Neural cell (in vitro differentiated cells): Measurements from ENCODE around the gene RGP1. TPM values are rescaled to one million over a fixed set of nuclear protein-coding genes. Genes with fewer than 3 reads are reported as not detected.

ENCODE experiments used
- H2AFZ ChIP-seq: fragments of 200-600, 300-800 bp; sonication (generic), shearing (Covaris generic); 2 replicates; pipeline ENCODE4 v1.6.0; 2014; ENCODE audit warnings: low read depth, mild to moderate bottlenecking, antibody characterized with exemption, low read length, moderate library complexity
- H3F3A ChIP-seq: fragments of 200-600 bp; shearing (Covaris generic); 2 replicates; pipeline ENCODE4 v1.6.1; 2016; ENCODE audit warnings: mild to moderate bottlenecking, moderate library complexity, mixed read lengths, antibody characterized with exemption, low read length; ENCODE audit not compliant: insufficient read depth, poor library complexity, severe bottlenecking
- H3K27ac ChIP-seq: fragments of 200-600, 300-800 bp; sonication (generic), shearing (Covaris generic); 2 replicates; pipeline ENCODE4 v1.5.1; 2014; ENCODE audit warnings: mild to moderate bottlenecking, low read length, moderate library complexity
- H3K27me3 ChIP-seq: fragments of 300-800, 200-600 bp; sonication (generic), shearing (Covaris generic); 2 replicates; pipeline ENCODE4 v1.6.0; 2014; ENCODE audit warnings: mild to moderate bottlenecking, low read depth, low read length, moderate library complexity; ENCODE audit not compliant: insufficient read depth
- H3K36me3 ChIP-seq: fragments of 300-800, 200-600 bp; sonication (generic), shearing (Covaris generic); 2 replicates; pipeline ENCODE4 v1.5.1; 2014; ENCODE audit warnings: mild to moderate bottlenecking, antibody characterized with exemption, low read length, moderate library complexity; ENCODE audit not compliant: insufficient read depth
- H3K4me2 ChIP-seq: fragments of 300-800, 200-600 bp; sonication (generic), shearing (Covaris generic); 2 replicates; pipeline ENCODE4 v1.6.0; 2014; ENCODE audit warnings: mild to moderate bottlenecking, low read length
- H3K4me3 ChIP-seq: fragments of 300-800, 200-600 bp; sonication (generic), shearing (Covaris generic); 2 replicates; pipeline ENCODE4 v1.5.1; 2014; ENCODE audit warnings: mild to moderate bottlenecking, low read length, moderate library complexity
- H3K79me2 ChIP-seq: fragments of 200-600 bp; shearing (Covaris generic); replicated peaks from 2 replicates; pipeline ENCODE4 v1.6.0; 2014; ENCODE audit warnings: mild to moderate bottlenecking, low read length, moderate library complexity; ENCODE audit not compliant: insufficient read depth
- H3K9ac ChIP-seq: fragments of 300-800, 200-600 bp; sonication (generic), shearing (Covaris generic); 2 replicates; pipeline ENCODE4 v1.6.1; 2016; ENCODE audit warnings: mild to moderate bottlenecking, low read length, mixed read lengths
- H3K9me2 ChIP-seq: fragments of 200-600 bp; shearing (Covaris generic); 2 replicates; pipeline ENCODE4 v1.6.1; 2016; ENCODE audit warnings: mild to moderate bottlenecking, low read length, mixed read lengths; ENCODE audit not compliant: insufficient read depth
- H3K9me3 ChIP-seq: fragments of 200-600, 300-800 bp; sonication (generic), shearing (Covaris generic); 2 replicates; pipeline ENCODE4 v1.6.1; 2016; ENCODE audit warnings: mild to moderate bottlenecking, mixed run types, low read length, moderate library complexity, mixed read lengths
- H4K20me1 ChIP-seq: fragments of 200-600 bp; shearing (Covaris generic); 2 replicates; pipeline ENCODE4 v1.6.1; 2016; ENCODE audit warnings: mild to moderate bottlenecking, mixed run types; ENCODE audit not compliant: insufficient read depth
- EP300 ChIP-seq: fragments of 450-650 bp; conservative IDR thresholded peaks from 2 replicates; pipeline ENCODE4 v1.6.1; 2014; ENCODE audit warnings: antibody characterized with exemption, mild to moderate bottlenecking, moderate library complexity; ENCODE audit not compliant: poor library complexity, severe bottlenecking
- EZH2 ChIP-seq: fragments of 200-600, 300-800 bp; shearing (Covaris generic), sonication (generic); IDR thresholded peaks from 2 replicates; pipeline ENCODE4 v1.6.1; 2014; ENCODE audit warnings: antibody characterized with exemption, low read length, borderline replicate concordance, mild to moderate bottlenecking; ENCODE audit not compliant: insufficient read depth, poor library complexity, severe bottlenecking
- MXI1 ChIP-seq: fragments of 450-650 bp; conservative IDR thresholded peaks from 2 replicates; pipeline ENCODE4 v1.6.1; 2014; ENCODE audit warnings: antibody characterized with exemption, mild to moderate bottlenecking; ENCODE audit not compliant: poor library complexity, severe bottlenecking
- POLR2AphosphoS5 ChIP-seq: IDR thresholded peaks from 2 replicates; pipeline ENCODE4 v1.6.1; 2012
- RAD21 ChIP-seq: fragments of 450-650 bp; conservative IDR thresholded peaks from 2 replicates; pipeline ENCODE4 v1.6.1; 2014; ENCODE audit warnings: antibody characterized with exemption, mild to moderate bottlenecking, moderate library complexity
- polyA plus RNA-seq: library from polyadenylated mRNA; depleted of rRNA; stranded (reverse); fragments of >200 nt; gene quantifications from 2 replicates; pipeline ENCODE4 v1.2.3, GENCODE V29; 2014
- TF ChIP-seq, protein P1 (sequence below): fragments of 450-650 bp; IDR thresholded peaks from 2 replicates; pipeline ENCODE4 v1.5.1; 2014; ENCODE audit warnings: antibody characterized with exemption, mild to moderate bottlenecking, moderate library complexity; ENCODE audit not compliant: poor library complexity, severe bottlenecking
- TF ChIP-seq, protein P2 (sequence below): IDR thresholded peaks from 2 replicates; pipeline ENCODE4 v1.6.1; 2012; ENCODE audit warnings: borderline replicate concordance

Gene RGP1
- polyA plus RNA-seq, 1 donor from 2014 or later, result 8.1 TPM

DNA sequence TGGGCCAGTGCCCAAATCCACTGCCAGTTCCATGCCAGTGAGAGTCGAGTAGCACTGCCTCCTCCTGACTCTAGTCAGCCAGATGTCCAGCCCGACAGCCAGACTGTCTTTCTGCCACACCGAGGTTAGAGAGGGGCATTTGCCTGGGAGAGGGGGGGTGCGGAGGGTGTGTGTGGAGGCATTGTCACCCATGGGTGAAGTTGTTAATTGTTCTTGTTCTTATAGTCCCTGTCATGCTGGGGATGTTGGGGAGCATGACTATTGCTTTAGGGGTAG lies 1.1 kb downstream of the RGP1 start:
- H3K4me2 ChIP-seq, result peak overlapping the region; percentile 90
- peaks cover 6% of the 10 kb centered on the region for H3K36me3 ChIP-seq
- H3K9me3 ChIP-seq, result no peaks in the 10 kb centered on the region
- peak; percentile 0 for TF ChIP-seq EP300
- TF ChIP-seq, protein P1, sequence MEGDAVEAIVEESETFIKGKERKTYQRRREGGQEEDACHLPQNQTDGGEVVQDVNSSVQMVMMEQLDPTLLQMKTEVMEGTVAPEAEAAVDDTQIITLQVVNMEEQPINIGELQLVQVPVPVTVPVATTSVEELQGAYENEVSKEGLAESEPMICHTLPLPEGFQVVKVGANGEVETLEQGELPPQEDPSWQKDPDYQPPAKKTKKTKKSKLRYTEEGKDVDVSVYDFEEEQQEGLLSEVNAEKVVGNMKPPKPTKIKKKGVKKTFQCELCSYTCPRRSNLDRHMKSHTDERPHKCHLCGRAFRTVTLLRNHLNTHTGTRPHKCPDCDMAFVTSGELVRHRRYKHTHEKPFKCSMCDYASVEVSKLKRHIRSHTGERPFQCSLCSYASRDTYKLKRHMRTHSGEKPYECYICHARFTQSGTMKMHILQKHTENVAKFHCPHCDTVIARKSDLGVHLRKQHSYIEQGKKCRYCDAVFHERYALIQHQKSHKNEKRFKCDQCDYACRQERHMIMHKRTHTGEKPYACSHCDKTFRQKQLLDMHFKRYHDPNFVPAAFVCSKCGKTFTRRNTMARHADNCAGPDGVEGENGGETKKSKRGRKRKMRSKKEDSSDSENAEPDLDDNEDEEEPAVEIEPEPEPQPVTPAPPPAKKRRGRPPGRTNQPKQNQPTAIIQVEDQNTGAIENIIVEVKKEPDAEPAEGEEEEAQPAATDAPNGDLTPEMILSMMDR, result no peak
- no peaks in the 10 kb centered on the region for H3K9me2 ChIP-seq
- H3K4me3 ChIP-seq, result peak overlapping the region; percentile 93
- peaks cover 38% of the 10 kb centered on the region for H3K79me2 ChIP-seq
- H4K20me1 ChIP-seq, result no peaks in the 10 kb centered on the region
- H3K27ac ChIP-seq, result peak overlapping the region; percentile 89
- no peaks in the 10 kb centered on the region for H3F3A ChIP-seq
- peak overlapping the region; percentile 75 for H2AFZ ChIP-seq
- H3K9ac ChIP-seq, result peak overlapping the region; percentile 88
- no peaks in the 10 kb centered on the region for H3K27me3 ChIP-seq

DNA sequence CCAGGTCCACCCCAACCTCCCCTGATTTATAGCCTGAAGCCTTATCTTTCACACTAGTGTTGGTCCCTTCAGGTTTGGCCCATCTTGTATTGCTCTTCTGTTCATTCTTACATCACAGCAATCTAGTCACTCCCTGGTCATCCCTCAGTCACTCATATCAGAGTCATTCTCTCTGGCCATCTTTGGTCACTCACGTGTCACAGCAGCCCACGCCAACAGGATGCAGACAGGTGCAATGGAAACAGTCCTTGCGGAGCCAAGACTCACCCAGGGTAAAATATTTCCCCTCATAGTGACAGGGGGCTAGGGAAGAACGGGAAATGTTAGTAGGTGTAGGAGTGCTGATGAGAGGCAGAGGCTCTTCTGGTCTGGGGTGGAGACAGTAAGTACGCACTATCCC lies 4.4 kb downstream of the RGP1 start:
- H3K27me3 ChIP-seq, result no peaks in the 10 kb centered on the region
- no peaks in the 10 kb centered on the region for H3K9me2 ChIP-seq
- no peak overlapping the region for H3K27ac ChIP-seq
- H3K36me3 ChIP-seq, result peaks cover 6% of the 10 kb centered on the region
- no peak overlapping the region for H3K4me3 ChIP-seq
- TF ChIP-seq, protein P2, sequence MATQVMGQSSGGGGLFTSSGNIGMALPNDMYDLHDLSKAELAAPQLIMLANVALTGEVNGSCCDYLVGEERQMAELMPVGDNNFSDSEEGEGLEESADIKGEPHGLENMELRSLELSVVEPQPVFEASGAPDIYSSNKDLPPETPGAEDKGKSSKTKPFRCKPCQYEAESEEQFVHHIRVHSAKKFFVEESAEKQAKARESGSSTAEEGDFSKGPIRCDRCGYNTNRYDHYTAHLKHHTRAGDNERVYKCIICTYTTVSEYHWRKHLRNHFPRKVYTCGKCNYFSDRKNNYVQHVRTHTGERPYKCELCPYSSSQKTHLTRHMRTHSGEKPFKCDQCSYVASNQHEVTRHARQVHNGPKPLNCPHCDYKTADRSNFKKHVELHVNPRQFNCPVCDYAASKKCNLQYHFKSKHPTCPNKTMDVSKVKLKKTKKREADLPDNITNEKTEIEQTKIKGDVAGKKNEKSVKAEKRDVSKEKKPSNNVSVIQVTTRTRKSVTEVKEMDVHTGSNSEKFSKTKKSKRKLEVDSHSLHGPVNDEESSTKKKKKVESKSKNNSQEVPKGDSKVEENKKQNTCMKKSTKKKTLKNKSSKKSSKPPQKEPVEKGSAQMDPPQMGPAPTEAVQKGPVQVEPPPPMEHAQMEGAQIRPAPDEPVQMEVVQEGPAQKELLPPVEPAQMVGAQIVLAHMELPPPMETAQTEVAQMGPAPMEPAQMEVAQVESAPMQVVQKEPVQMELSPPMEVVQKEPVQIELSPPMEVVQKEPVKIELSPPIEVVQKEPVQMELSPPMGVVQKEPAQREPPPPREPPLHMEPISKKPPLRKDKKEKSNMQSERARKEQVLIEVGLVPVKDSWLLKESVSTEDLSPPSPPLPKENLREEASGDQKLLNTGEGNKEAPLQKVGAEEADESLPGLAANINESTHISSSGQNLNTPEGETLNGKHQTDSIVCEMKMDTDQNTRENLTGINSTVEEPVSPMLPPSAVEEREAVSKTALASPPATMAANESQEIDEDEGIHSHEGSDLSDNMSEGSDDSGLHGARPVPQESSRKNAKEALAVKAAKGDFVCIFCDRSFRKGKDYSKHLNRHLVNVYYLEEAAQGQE, result no peak
- TF ChIP-seq POLR2AphosphoS5 (no peak), EZH2 (no peak), MXI1 (no peak), EP300 (no peak), RAD21 (no peak)
- TF ChIP-seq, protein P1, result no peak
- no peaks in the 10 kb centered on the region for H3F3A ChIP-seq
- no peak overlapping the region for H3K9ac ChIP-seq
- no peak overlapping the region for H2AFZ ChIP-seq
- no peak overlapping the region for H3K4me2 ChIP-seq
- H3K79me2 ChIP-seq, result peaks cover 5% of the 10 kb centered on the region
- H4K20me1 ChIP-seq, result no peaks in the 10 kb centered on the region
- no peaks in the 10 kb centered on the region for H3K9me3 ChIP-seq
